ENCODE results near the gene SPHKAP. TPM values are rescaled to one million over a fixed set of nuclear protein-coding genes. Genes with fewer than 3 reads are reported as not detected.

SPHKAP gene
- total RNA-seq, 1 donor from 2014 or later, result not detected

DNA sequence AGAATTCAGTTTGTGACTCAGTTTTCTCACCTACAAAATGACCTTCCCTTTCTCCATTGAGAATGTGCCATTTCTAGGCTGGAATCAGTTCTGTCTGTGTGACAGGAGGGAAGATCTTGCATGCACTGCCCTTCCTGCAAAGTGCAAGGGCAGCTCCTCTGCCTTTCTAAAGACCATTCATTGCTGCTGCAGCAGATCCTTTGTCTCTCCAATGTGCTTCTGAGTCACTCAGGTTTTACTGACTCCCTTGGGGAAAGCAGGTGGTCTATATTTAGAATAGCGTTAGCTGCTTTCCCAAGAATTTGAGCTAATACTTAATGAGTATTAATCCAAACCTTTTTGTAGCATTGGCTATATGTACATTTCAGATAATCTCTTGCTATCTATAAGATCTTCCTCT is 247.6 kb downstream of the SPHKAP start:
- Mint-ChIP-seq H3K27me3 (peaks cover 2% of the 10 kb centered on the region), H3K27ac (no peak overlapping the region), H3K9me3 (no peaks in the 10 kb centered on the region), H3K36me3 (ENCODE audit: low read depth) (no peaks in the 10 kb centered on the region), H3K4me3 (no peak overlapping the region), H3K4me1 (no peaks in the 10 kb centered on the region)
- intact Hi-C loops (cut with micrococcal nuclease), result no loop called here
- DNase-seq, result no peak

GRCh38 chr2:227932403-227932802 is 249.1 kb downstream of the SPHKAP start:
- Mint-ChIP-seq H3K36me3 (ENCODE audit: low read depth) (no peaks in the 10 kb centered on the region), H3K27me3 (peaks cover 2% of the 10 kb centered on the region), H3K4me3 (no peak overlapping the region), H3K4me1 (no peaks in the 10 kb centered on the region), H3K27ac (no peak overlapping the region), H3K9me3 (no peaks in the 10 kb centered on the region)
- intact Hi-C loops (cut with micrococcal nuclease), result no loop called here
- DNase-seq, result no peak

DNA sequence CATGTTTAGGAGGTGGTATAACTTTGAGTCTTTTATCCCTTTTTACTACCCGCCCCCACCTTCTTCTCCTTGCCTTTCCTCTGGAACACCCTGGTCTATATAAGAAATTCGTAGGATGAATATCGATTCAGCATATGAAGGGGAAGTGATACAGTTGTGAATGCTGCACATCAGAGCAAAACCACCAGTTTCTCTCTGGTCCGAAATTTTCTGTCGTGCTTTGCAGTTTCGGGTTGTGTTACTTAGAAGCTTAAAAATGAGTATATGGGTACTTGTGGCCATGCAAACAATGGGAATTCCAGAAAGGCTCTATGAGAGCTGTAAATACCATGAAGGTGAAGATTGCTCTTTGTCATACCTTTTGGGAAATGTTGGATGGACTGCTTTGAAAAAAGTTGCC is 249.5 kb downstream of the SPHKAP start:
- Mint-ChIP-seq H3K4me3 (no peak overlapping the region), H3K9me3 (peaks cover 4% of the 10 kb centered on the region), H3K4me1 (no peaks in the 10 kb centered on the region), H3K27me3 (peaks cover 2% of the 10 kb centered on the region), H3K27ac (no peak overlapping the region), H3K36me3 (ENCODE audit: low read depth) (no peaks in the 10 kb centered on the region)
- no peak for DNase-seq
- intact Hi-C loops (cut with micrococcal nuclease), result no loop called here

Measured in activated CD4-positive, alpha-beta T cell treated with anti-CD3 and anti-CD28 coated beads, Interleukin-2, amount 10 ng/mL, durations not matched to agents 24 days and 14 days (primary cell).